Measurements from ENCODE around the gene EARS2. TPM values are rescaled to one million over a fixed set of nuclear protein-coding genes. Genes with fewer than 3 reads are reported as not detected.
A peak's percentile ranks its signal among the peaks of the same experiment; 100 is the strongest.

Gene EARS2
- total and polyA plus RNA-seq, 3 donors from 2014 or later = 32.3 to 76.7 (median 55.9) TPM

GRCh38 chr16:23505180-23505665 lies 51.9 kb downstream of the EARS2 start:
- Histone ChIP-seq H3K27me3 (no peaks in the 10 kb centered on the region), H3K27ac (no peak overlapping the region), H3K36me3 (ENCODE audit: low read depth, missing control alignments) (no peaks in the 10 kb centered on the region), H3K4me1 (peaks cover 19% of the 10 kb centered on the region), H3K9me3 (no peaks in the 10 kb centered on the region), H3K4me3 (no peak overlapping the region)
- intact Hi-C loops (cut with DNase I; ENCODE audit: low total_unique reads) = no loop called here
- no peak for TF ChIP-seq POLR2A (IDR thresholded peaks at IDR 0.05)
- no peak for TF ChIP-seq CTCF (IDR thresholded peaks at IDR 0.05)
- no peak for DNase-seq
- 92 to 95% methylated on average over 9 of the region's 9 CpGs for WGBS, 2 donors

GRCh38 chr16:23504453-23505179 lies 52.5 kb downstream of the EARS2 start:
- Histone ChIP-seq H3K4me3 (no peak overlapping the region), H3K9me3 (no peaks in the 10 kb centered on the region), H3K36me3 (ENCODE audit: low read depth, missing control alignments) (no peaks in the 10 kb centered on the region), H3K4me1 (peaks cover 19% of the 10 kb centered on the region), H3K27ac (no peak overlapping the region), H3K27me3 (no peaks in the 10 kb centered on the region)
- no peak for DNase-seq
- intact Hi-C loops (cut with DNase I; ENCODE audit: low total_unique reads) = no loop called here
- 61 to 80% methylated on average over 7 to 13 of the region's 13 CpGs for WGBS, 2 donors
- TF ChIP-seq POLR2A (IDR thresholded peaks at IDR 0.05) (no peak), CTCF (IDR thresholded peaks at IDR 0.05) (no peak)

GRCh38 chr16:23504076-23504452 lies 53.1 kb downstream of the EARS2 start:
- no peak for DNase-seq
- H3K27me3 ChIP-seq = no peaks in the 10 kb centered on the region
- no peaks in the 10 kb centered on the region for H3K36me3 ChIP-seq (ENCODE audit: low read depth, missing control alignments)
- H3K4me1 ChIP-seq = peaks cover 15% of the 10 kb centered on the region
- WGBS, 2 donors = 77 to 86% methylated on average over 5 of the region's 5 CpGs
- intact Hi-C loops (cut with DNase I; ENCODE audit: low total_unique reads) = no loop called here
- no peak for TF ChIP-seq CTCF (IDR thresholded peaks at IDR 0.05)
- no peak for TF ChIP-seq POLR2A (IDR thresholded peaks at IDR 0.05)
- no peaks in the 10 kb centered on the region for H3K9me3 ChIP-seq
- no peak overlapping the region for H3K27ac ChIP-seq
- H3K4me3 ChIP-seq = no peak overlapping the region

GRCh38 chr16:23502466-23502865 lies 54.7 kb downstream of the EARS2 start:
- H3K36me3 ChIP-seq (ENCODE audit: low read depth, missing control alignments) = no peaks in the 10 kb centered on the region
- no peak overlapping the region for H3K27ac ChIP-seq
- peaks cover 2% of the 10 kb centered on the region for H3K4me1 ChIP-seq
- no peaks in the 10 kb centered on the region for H3K27me3 ChIP-seq
- H3K9me3 ChIP-seq = no peaks in the 10 kb centered on the region
- intact Hi-C loops (cut with DNase I; ENCODE audit: low total_unique reads) = no loop called here
- DNase-seq = no peak
- no peak for TF ChIP-seq POLR2A (IDR thresholded peaks at IDR 0.05)
- TF ChIP-seq CTCF (IDR thresholded peaks at IDR 0.05) = no peak
- no peak overlapping the region for H3K4me3 ChIP-seq
- 71 to 77% methylated on average over 2 of the region's 2 CpGs for WGBS, 2 donors

- H3K27me3 ChIP-seq = no peaks in the 10 kb centered on the region
- no peak overlapping the region for H3K27ac ChIP-seq
- WGBS, 2 donors = 51 to 52% methylated on average over 5 of the region's 5 CpGs
- peak; percentile 41 for DNase-seq
- H3K36me3 ChIP-seq (ENCODE audit: low read depth, missing control alignments) = no peaks in the 10 kb centered on the region
- H3K9me3 ChIP-seq = no peaks in the 10 kb centered on the region
- intact Hi-C loops (cut with DNase I; ENCODE audit: low total_unique reads) = no loop called here
- H3K4me1 ChIP-seq = peaks cover 2% of the 10 kb centered on the region
- no peak overlapping the region for H3K4me3 ChIP-seq
- TF ChIP-seq CTCF (IDR thresholded peaks at IDR 0.05) (no peak), POLR2A (IDR thresholded peaks at IDR 0.05) (no peak)
These were observed 55.9 kb downstream of the EARS2 start for GRCh38 chr16:23501291-23501690.
